Heart right ventricle (tissue), 16 donors: ENCODE results near the gene OIP5. TPM values are rescaled to one million over a fixed set of nuclear protein-coding genes. Genes with fewer than 3 reads are reported as not detected.
A peak's percentile ranks its signal among the peaks of the same experiment; 100 is the strongest.

Experiments used
- ATAC-seq, 8 donors: fragments of 200-7000 bp; cut with Tn5 transposase; one replicate each; pipeline ENCODE4 v1.9.1; 2020; ENCODE audit warnings: mild to moderate bottlenecking in 8 of 8, moderate library complexity in 8 of 8, moderate number of reproducible peaks in 1 of 8
- DNase-seq, 2 donors: peaks; one replicate each; pipeline ENCODE4 v3.0.0-alpha.2; 2020
- H3K27ac ChIP-seq, 10 donors: fragments of 200-600 bp; sonication (generic) in 2 of 10; one replicate each; pipeline versions ENCODE4 v1.5.0 to v1.8.0; 2020 to 2022; ENCODE audit warnings: mild to moderate bottlenecking in 3 of 10
- H3K27me3 ChIP-seq, 7 donors: fragments of 200-600 bp; one replicate each; pipeline ENCODE4 v1.8.0; 2021 to 2022; ENCODE audit warnings: mild to moderate bottlenecking in 2 of 7
- H3K36me3 ChIP-seq, 9 donors: fragments of 200-600 bp; sonication (generic) in 1 of 9; one replicate each; pipeline versions ENCODE4 v1.5.0 to v1.8.0; 2020 to 2022; ENCODE audit warnings: mild to moderate bottlenecking in 2 of 9
- H3K4me1 ChIP-seq, 9 donors: fragments of 200-600 bp; sonication (generic) in 1 of 9; one replicate each; pipeline versions ENCODE4 v1.5.0 to v1.8.0; 2020 to 2022; ENCODE audit warnings: mild to moderate bottlenecking in 4 of 9
- H3K4me3 ChIP-seq, 10 donors: fragments of 200-600 bp; sonication (generic) in 2 of 10; one replicate each; pipeline versions ENCODE4 v1.5.0 to v1.8.0; 2020 to 2022; ENCODE audit warnings: mild to moderate bottlenecking in 7 of 10, moderate library complexity in 2 of 10
- H3K9me3 ChIP-seq, 11 donors: fragments of 200-600 bp in 10 of 11; sonication (generic) in 2 of 11; one replicate each; pipeline versions ENCODE4 v1.5.0 to v1.8.0; 2013 to 2022; ENCODE audit warnings: mild to moderate bottlenecking in 2 of 11, control low read depth in 1 of 11, moderate library complexity in 1 of 11
- CTCF ChIP-seq, 9 donors: fragments of 200-600 bp; sonication (generic) in 2 of 9; IDR thresholded peaks; one replicate each; pipeline versions ENCODE4 v1.5.0 to v1.8.0; 2021 to 2022; ENCODE audit warnings: antibody characterized with exemption in 9 of 9, mild to moderate bottlenecking in 5 of 9, moderate library complexity in 1 of 9
- WGBS, 2 donors: extraction: QIAGEN DNeasy Blood & Tissue Kit; methylation state at CpG; one replicate each; pipeline ENCODE4 v1.1.7; 2013; ENCODE audit warnings: inconsistent platforms in 1 of 2; 5-methylcytosine and 5-hydroxymethylcytosine counted together
- intact Hi-C, 10 donors: fragments of 100-400 bp; cut with DNase I; formaldehyde crosslinking; loops; one replicate each; pipeline versions ENCODE4 v1.11.1 to v1.14.2; 2022
- polyA plus RNA-seq, 2 donors: library from polyadenylated mRNA; stranded (reverse); fragments of 200-250 nt; gene quantifications; one replicate each; pipeline ENCODE4 v1.2.3, GENCODE V29; 2013
- total RNA-seq, 10 donors: library from RNA; stranded (reverse); fragmentation: NEBNext Ultra II Directional in 3 of 10; extraction: Animal tissue kit (Norgen Biotek cat#: 25700) in 3 of 10; gene quantifications; one replicate each; pipeline versions ENCODE4 v1.2.1 to v1.2.4, GENCODE V29; 2021 to 2023
- donor health status: Arrhythmogenic right ventricular cardiomyopathy.
- donor health status: ischemic (EF 13 %, LVEDD 7.1; RV severe dilation, severe dysfunction).
- donor health status: healthy with polysubstance abuse.
- donor health status: DM: no; HTN: yes; CAD: no.
- donor health status: DM: no; HTN: no; CAD: no.
- donor health status: ischemic (EF 25% LVEDD 6.9; RV normal size, moderate dysfunction).
- donor health status: ischemic (EF 25% LVEDD 5.7; RV mildly dilated, moderate dysfunction).
- donor health status: healthy.
- donor health status: DM: yes; HTN: yes; CAD: no.
- donor health status: Ischemic cardiomyopathy.
- donor health status: ischemic (EF 35%, LVEDD 5.7; RV mildly dilated, moderate dysfunction).
- donor health status: nonischemic (EF 11% LVEDD 7.7; RV severe dilation, severe dysfunction).
- donor health status: DM: yes; HTN: yes; CAD: no.
- donor health status: PGD.
- donor health status: ischemic (EF 29% LVEDD 5.4; RV normal size, mild dysfunction).
- donor health status: nonischemic (EF 23%, LVEDD 6.1; RV moderate dilation, normal function).

OIP5 gene
- total and polyA plus RNA-seq, 12 donors: 0.18 to 1.0 (median 0.28) TPM; not detected in 6

GRCh38 chr15:41337631-41338522 is 5.5 kb upstream of the OIP5 start:
- H3K4me1 ChIP-seq: peaks cover 0 to 33% (median 8%) of the 10 kb centered on the region in 9 donors
- no peaks in the 10 kb centered on the region for H3K27me3 ChIP-seq
- no peak overlapping the region for H3K4me3 ChIP-seq
- no peaks in the 10 kb centered on the region for H3K9me3 ChIP-seq
- ATAC-seq (no peak), DNase-seq (no peak)
- TF ChIP-seq CTCF (IDR thresholded peaks at IDR 0.05): no peak
- peaks cover 0 to 34% (median 0%) of the 10 kb centered on the region in 9 donors for H3K36me3 ChIP-seq
- peak overlapping the region in 1 of 10 donors; percentile 20 for H3K27ac ChIP-seq
- WGBS, 2 donors: 89 to 90% methylated on average over 13 of the region's 13 CpGs
- intact Hi-C loops: no loop called here

DNA sequence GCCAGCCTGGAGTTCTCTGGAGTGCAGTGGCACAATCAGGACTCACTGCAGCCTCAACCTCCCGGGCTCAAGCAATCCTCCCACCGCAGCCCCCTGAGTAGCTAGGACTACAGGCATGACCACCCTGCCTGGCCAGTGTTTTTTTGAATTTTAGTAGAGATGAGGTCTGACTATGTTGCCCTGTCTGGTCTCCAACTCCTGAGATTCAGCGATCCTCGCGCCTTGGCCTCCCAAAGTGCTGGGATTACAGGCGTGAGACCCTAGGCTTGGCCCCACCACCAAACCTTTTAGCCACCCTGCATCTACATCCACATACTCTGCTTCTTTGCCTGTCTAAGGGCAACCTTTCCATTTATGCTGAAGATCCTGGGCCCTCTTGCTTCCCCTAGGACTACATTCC is 4.7 kb upstream of the OIP5 start:
- no peak for ATAC-seq
- intact Hi-C loops: no loop called here

DNA sequence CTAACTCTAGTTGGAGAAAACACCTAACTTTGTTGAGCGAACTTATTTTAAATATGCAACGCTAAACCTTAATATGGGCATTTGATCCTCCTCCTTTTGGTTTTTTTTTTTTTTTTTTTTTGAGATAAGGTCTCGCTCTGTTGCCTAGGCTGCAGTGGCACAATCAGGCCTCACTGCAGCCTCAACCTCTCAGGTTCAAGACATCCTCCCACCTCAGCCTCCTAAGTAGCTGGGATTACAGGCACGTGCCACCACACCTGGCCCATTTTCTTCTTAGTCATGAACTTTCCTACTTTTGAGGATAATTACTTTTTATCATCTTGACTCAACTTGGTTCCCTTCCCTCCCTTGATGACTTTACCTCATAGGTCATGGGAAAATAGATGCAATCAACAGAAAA is 4.2 kb upstream of the OIP5 start:
- ATAC-seq (no peak), DNase-seq (no peak)
- no peak overlapping the region for H3K4me3 ChIP-seq
- H3K9me3 ChIP-seq: no peaks in the 10 kb centered on the region
- H3K4me1 ChIP-seq: peaks cover 0 to 37% (median 11%) of the 10 kb centered on the region in 9 donors
- intact Hi-C loops: no loop called here
- TF ChIP-seq CTCF (IDR thresholded peaks at IDR 0.05): no peak
- H3K27ac ChIP-seq: no peak overlapping the region
- H3K36me3 ChIP-seq: peaks cover 0 to 21% (median 0%) of the 10 kb centered on the region in 9 donors
- H3K27me3 ChIP-seq: no peaks in the 10 kb centered on the region
- WGBS, 2 donors: 93 to 95% methylated on average over 4 of the region's 4 CpGs

More for the DNA sequence above, 4.7 kb upstream of the OIP5 start:
- peaks cover 0 to 26% (median 0%) of the 10 kb centered on the region in 9 donors for H3K36me3 ChIP-seq
- H3K27ac ChIP-seq: no peak overlapping the region
- WGBS, 2 donors: 98 to 99% methylated on average over 6 of the region's 6 CpGs
- H3K4me1 ChIP-seq: peaks cover 0 to 33% (median 9%) of the 10 kb centered on the region in 9 donors
- no peak for TF ChIP-seq CTCF (IDR thresholded peaks at IDR 0.05)
- H3K27me3 ChIP-seq: no peaks in the 10 kb centered on the region
- DNase-seq: no peak
- H3K4me3 ChIP-seq: no peak overlapping the region
- H3K9me3 ChIP-seq: no peaks in the 10 kb centered on the region

- peak overlapping the region in 1 of 10 donors; percentile 84 for H3K4me3 ChIP-seq
- ATAC-seq (no peak), DNase-seq (no peak)
- H3K9me3 ChIP-seq: no peaks in the 10 kb centered on the region
- intact Hi-C loops: loop anchor here in 2 of 10 donors (5.0 kb wide), 3 partner anchors 52 to 432 kb away; partner anchors contain the start of gene INO80 (in 1 of the 2)
- TF ChIP-seq CTCF (IDR thresholded peaks at IDR 0.05): no peak
- peaks cover 0 to 44% (median 11%) of the 10 kb centered on the region in 9 donors for H3K4me1 ChIP-seq
- WGBS, 2 donors: 88 to 92% methylated on average over 12 of the region's 12 CpGs
- peak overlapping the region in 1 of 10 donors; percentile 81 for H3K27ac ChIP-seq
- H3K27me3 ChIP-seq: no peaks in the 10 kb centered on the region
- peaks cover 0 to 1% (median 0%) of the 10 kb centered on the region in 9 donors for H3K36me3 ChIP-seq
These were observed 2.1 kb upstream of the OIP5 start for GRCh38 chr15:41334293-41335120.
